Endodermal cell (in vitro differentiated cells): ENCODE measurements around the gene TMUB1. TPM values are rescaled to one million over a fixed set of nuclear protein-coding genes. Genes with fewer than 3 reads are reported as not detected.

ENCODE experiments used
- DNase-seq: peaks from one replicate; pipeline ENCODE4 v3.0.0-alpha.2; 2017
- H3K27ac ChIP-seq: 2 replicates; pipeline ENCODE4 v1.5.1; 2013; ENCODE audit warnings: mild to moderate bottlenecking, low read depth, low read length, moderate library complexity
- H3K27me3 ChIP-seq: 2 replicates; pipeline ENCODE4 v1.6.1; 2013; ENCODE audit warnings: mild to moderate bottlenecking, low read length, moderate library complexity; ENCODE audit not compliant: insufficient read depth, control insufficient read depth, poor library complexity, severe bottlenecking
- H3K36me3 ChIP-seq: 2 replicates; pipeline ENCODE4 v1.7.0; 2013; ENCODE audit warnings: mild to moderate bottlenecking, low read length, moderate library complexity; ENCODE audit not compliant: control insufficient read depth, insufficient read depth
- H3K4me1 ChIP-seq: one replicate; pipeline ENCODE4 v1.7.0; 2013; ENCODE audit warnings: low read length; ENCODE audit not compliant: control insufficient read depth, insufficient read depth
- H3K4me3 ChIP-seq: 2 replicates; pipeline ENCODE4 v1.5.1; 2013; ENCODE audit warnings: mild to moderate bottlenecking, low read length, moderate library complexity
- H3K9ac ChIP-seq: 2 replicates; pipeline ENCODE4 v1.6.1; 2013; ENCODE audit warnings: mild to moderate bottlenecking, low read length, moderate library complexity; ENCODE audit not compliant: poor library complexity, severe bottlenecking; ENCODE audit errors: extremely low read depth
- H3K9me3 ChIP-seq: 2 replicates; pipeline ENCODE4 v1.6.1; 2013; ENCODE audit warnings: mild to moderate bottlenecking, low read length, moderate library complexity; ENCODE audit not compliant: control insufficient read depth
- H3K27ac Mint-ChIP-seq: 2 replicates; pipeline ENCODE4 v1.8.0; 2020; ENCODE audit warnings: mixed read lengths
- H3K27me3 Mint-ChIP-seq: 2 replicates; pipeline ENCODE4 v1.8.0; 2021; ENCODE audit warnings: mild to moderate bottlenecking, mixed read lengths; ENCODE audit not compliant: insufficient read depth
- H3K36me3 Mint-ChIP-seq: 2 replicates; pipeline ENCODE4 v1.8.0; 2020; ENCODE audit warnings: low read depth, mixed read lengths
- H3K4me1 Mint-ChIP-seq: 2 replicates; pipeline ENCODE4 v1.8.0; 2020; ENCODE audit warnings: mixed read lengths
- H3K4me3 Mint-ChIP-seq: 2 replicates; pipeline ENCODE4 v1.8.0; 2020; ENCODE audit warnings: mild to moderate bottlenecking, moderate library complexity, mixed read lengths
- H3K9me3 Mint-ChIP-seq: 2 replicates; pipeline ENCODE4 v1.8.0; 2020; ENCODE audit warnings: mild to moderate bottlenecking, mixed read lengths
- CTCF ChIP-seq: fragments of 200-600 bp; sonication (generic); conservative IDR thresholded peaks from 2 replicates; pipeline ENCODE4 v1.5.0; 2021; ENCODE audit warnings: antibody characterized with exemption, mild to moderate bottlenecking
- WGBS, 2 experiments: methylation state at CpG; one replicate each; pipeline versions ENCODE4 v1.1.5 to v1.1.7; 2013; ENCODE audit warnings: missing lambda C conversion rate in 2 of 2, mixed read lengths in 1 of 2; ENCODE audit not compliant: insufficient coverage in 1 of 2, insufficient read length in 1 of 2; 5-methylcytosine and 5-hydroxymethylcytosine counted together
- total RNA-seq, 2 donors: library from RNA; stranded (reverse); fragmentation: NEBNext Ultra II Directional in 1 of 2; extraction: Animal tissue kit (Norgen Biotek cat#: 25700) in 1 of 2; gene quantifications; 2 replicates in 1 of 2; 3 replicates in 1 of 2; pipeline ENCODE4 v1.2.1, GENCODE V29; 2021

Gene TMUB1
- total RNA-seq, 2 donors from 2014 or later, result 48.1 to 52.6 TPM

GRCh38 chr7:151115121-151115835 lies 32.0 kb upstream of the TMUB1 start:
- peaks cover 31% of the 10 kb centered on the region for H3K4me1 ChIP-seq
- peak; percentile 78 for DNase-seq
- peaks cover 26% of the 10 kb centered on the region for H3K36me3 ChIP-seq
- H3K27me3 ChIP-seq, result no peaks in the 10 kb centered on the region
- no peaks in the 10 kb centered on the region for H3K9me3 ChIP-seq
- H3K9me3 Mint-ChIP-seq, result no peaks in the 10 kb centered on the region
- no peak overlapping the region for H3K27ac Mint-ChIP-seq
- no peak overlapping the region for H3K27ac ChIP-seq
- H3K27me3 Mint-ChIP-seq, result no peaks in the 10 kb centered on the region
- H3K4me1 Mint-ChIP-seq, result peaks cover 27% of the 10 kb centered on the region
- peak overlapping the region; percentile 56 for H3K4me3 ChIP-seq
- H3K9ac ChIP-seq, result no peak overlapping the region
- 5% methylated on average over 18 to 114 of the region's 114 CpGs for WGBS, 2 experiments
- peak overlapping the region; percentile 61 for H3K4me3 Mint-ChIP-seq
- peak; percentile 48 for TF ChIP-seq CTCF
- H3K36me3 Mint-ChIP-seq, result peaks cover 19% of the 10 kb centered on the region

GRCh38 chr7:151114151-151115090 lies 31.1 kb upstream of the TMUB1 start:
- H3K9ac ChIP-seq, result no peak overlapping the region
- H3K4me3 ChIP-seq, result peak overlapping the region; percentile 25
- H3K27me3 ChIP-seq, result no peaks in the 10 kb centered on the region
- 12 to 39% methylated on average over 28 to 101 of the region's 101 CpGs for WGBS, 2 experiments
- H3K9me3 Mint-ChIP-seq, result no peaks in the 10 kb centered on the region
- no peak overlapping the region for H3K27ac ChIP-seq
- H3K36me3 ChIP-seq, result peaks cover 23% of the 10 kb centered on the region
- H3K4me3 Mint-ChIP-seq, result peak overlapping the region; percentile 50
- peaks cover 11% of the 10 kb centered on the region for H3K36me3 Mint-ChIP-seq
- H3K27me3 Mint-ChIP-seq, result no peaks in the 10 kb centered on the region
- H3K4me1 Mint-ChIP-seq, result peaks cover 28% of the 10 kb centered on the region
- no peak for TF ChIP-seq CTCF
- peaks cover 31% of the 10 kb centered on the region for H3K4me1 ChIP-seq
- H3K9me3 ChIP-seq, result no peaks in the 10 kb centered on the region
- peak; percentile 87 for DNase-seq
- no peak overlapping the region for H3K27ac Mint-ChIP-seq

GRCh38 chr7:151113344-151114150 lies 30.3 kb upstream of the TMUB1 start:
- Histone ChIP-seq H3K36me3 (peaks cover 14% of the 10 kb centered on the region), H3K27me3 (no peaks in the 10 kb centered on the region), H3K27ac (no peak overlapping the region), H3K4me3 (peak overlapping the region; percentile 25), H3K4me1 (peaks cover 31% of the 10 kb centered on the region), H3K9ac (no peak overlapping the region), H3K9me3 (no peaks in the 10 kb centered on the region)
- Mint-ChIP-seq H3K27ac (peak overlapping the region; percentile 68), H3K36me3 (peaks cover 3% of the 10 kb centered on the region), H3K27me3 (no peaks in the 10 kb centered on the region), H3K4me3 (peak overlapping the region; percentile 50), H3K9me3 (no peaks in the 10 kb centered on the region), H3K4me1 (peaks cover 31% of the 10 kb centered on the region)
- peak; percentile 18 for TF ChIP-seq CTCF
- WGBS, 2 experiments, result 27 to 46% methylated on average over 10 to 13 of the region's 13 CpGs
- DNase-seq, result peak; percentile 88
